ENCODE results near the gene IFNK. TPM values are rescaled to one million over a fixed set of nuclear protein-coding genes. Genes with fewer than 3 reads are reported as not detected.
A peak's percentile ranks its signal among the peaks of the same experiment; 100 is the strongest.

IFNK gene
- polyA plus RNA-seq, 1 donor (not counting 4 experiments of a cell fraction or from before 2014, with no cell fraction given), result 29.2 TPM

GRCh38 chr9:27503623-27504022 lies 20.5 kb upstream of the IFNK start:
- Histone ChIP-seq H3K79me2 (ENCODE audit: control insufficient read depth, insufficient read depth, low read length) (peaks cover 46% of the 10 kb centered on the region), H3K36me3 (ENCODE audit: control insufficient read depth in 2 of 2, extremely low read depth in 1 of 2, insufficient read depth in 2 of 2, low read length in 2 of 2) (peaks cover 0 to 15% of the 10 kb centered on the region in 2 experiments), H3K4me3 (ENCODE audit: control insufficient read depth in 2 of 3, extremely low read depth in 1 of 3, insufficient read depth in 2 of 3, low read depth in 1 of 3, low read length in 3 of 3) (no peak overlapping the region), H3K27ac (ENCODE audit: control insufficient read depth, insufficient read depth, low read length) (no peak overlapping the region), H3K4me2 (ENCODE audit: control insufficient read depth, extremely low read depth, insufficient read depth, low read depth, low read length) (no peak overlapping the region), H3K27me3 (ENCODE audit: control insufficient read depth, extremely low read depth, insufficient read depth, low read length) (no peaks in the 10 kb centered on the region), H3K9me1 (ENCODE audit: control insufficient read depth, extremely low read depth, insufficient read depth, low read length) (no peaks in the 10 kb centered on the region), H2AFZ (ENCODE audit: control insufficient read depth, low read length) (no peak overlapping the region), H3K9me3 (ENCODE audit: control insufficient read depth, low read depth, low read length) (no peaks in the 10 kb centered on the region), H4K20me1 (ENCODE audit: control insufficient read depth, extremely low read depth, insufficient read depth, low read length) (no peaks in the 10 kb centered on the region), H3K9ac (ENCODE audit: control insufficient read depth, extremely low read depth, insufficient read depth, low read length) (no peak overlapping the region), H3K4me1 (ENCODE audit: control insufficient read depth, extremely low read depth, insufficient read depth, low read length) (peaks cover 49% of the 10 kb centered on the region)
- dilution Hi-C loops (cut with MboI; ENCODE audit: extremely low pct_ligation_motif_present, low sequenced_read_pairs), result no loop called here
- DNase-seq (ENCODE audit: low read depth, low spot score), result no peak
- FAIRE-seq, result no peak
- no peak for TF ChIP-seq CTCF (optimal IDR thresholded peaks at IDR 0.05 in 1 of 3, IDR thresholded peaks at IDR 0.05 in 1 of 3, conservative IDR thresholded peaks at IDR 0.05 in 1 of 3; ENCODE audit: extremely low read depth in 1 of 3, insufficient read depth in 2 of 3, low read length in 3 of 3)
- TF ChIP-seq EZH2 (IDR thresholded peaks at IDR 0.05; ENCODE audit: low read length), result no peak

- Histone ChIP-seq H3K4me2 (ENCODE audit: control insufficient read depth, extremely low read depth, insufficient read depth, low read depth, low read length) (no peak overlapping the region), H3K9me1 (ENCODE audit: control insufficient read depth, extremely low read depth, insufficient read depth, low read length) (no peaks in the 10 kb centered on the region), H4K20me1 (ENCODE audit: control insufficient read depth, extremely low read depth, insufficient read depth, low read length) (no peaks in the 10 kb centered on the region), H3K9me3 (ENCODE audit: control insufficient read depth, low read depth, low read length) (no peaks in the 10 kb centered on the region), H3K36me3 (ENCODE audit: control insufficient read depth in 2 of 2, extremely low read depth in 1 of 2, insufficient read depth in 2 of 2, low read length in 2 of 2) (peaks cover 0 to 15% of the 10 kb centered on the region in 2 experiments), H3K9ac (ENCODE audit: control insufficient read depth, extremely low read depth, insufficient read depth, low read length) (no peak overlapping the region), H2AFZ (ENCODE audit: control insufficient read depth, low read length) (no peak overlapping the region), H3K79me2 (ENCODE audit: control insufficient read depth, insufficient read depth, low read length) (peaks cover 52% of the 10 kb centered on the region), H3K4me3 (ENCODE audit: control insufficient read depth in 2 of 3, extremely low read depth in 1 of 3, insufficient read depth in 2 of 3, low read depth in 1 of 3, low read length in 3 of 3) (no peak overlapping the region), H3K27me3 (ENCODE audit: control insufficient read depth, extremely low read depth, insufficient read depth, low read length) (no peaks in the 10 kb centered on the region), H3K4me1 (ENCODE audit: control insufficient read depth, extremely low read depth, insufficient read depth, low read length) (peaks cover 42% of the 10 kb centered on the region), H3K27ac (ENCODE audit: control insufficient read depth, insufficient read depth, low read length) (no peak overlapping the region)
- dilution Hi-C loops (cut with MboI; ENCODE audit: extremely low pct_ligation_motif_present, low sequenced_read_pairs), result no loop called here
- no peak for FAIRE-seq
- no peak for DNase-seq (ENCODE audit: low read depth, low spot score)
- TF ChIP-seq EZH2 (IDR thresholded peaks at IDR 0.05; ENCODE audit: low read length), result no peak
Measured at GRCh38 chr9:27504259-27504658, 19.8 kb upstream of the IFNK start.

- Histone ChIP-seq H3K79me2 (ENCODE audit: control insufficient read depth, insufficient read depth, low read length) (peaks cover 50% of the 10 kb centered on the region), H3K27ac (ENCODE audit: control insufficient read depth, insufficient read depth, low read length) (peak overlapping the region; percentile 81), H3K4me1 (ENCODE audit: control insufficient read depth, extremely low read depth, insufficient read depth, low read length) (peaks cover 34% of the 10 kb centered on the region), H3K4me2 (ENCODE audit: control insufficient read depth, extremely low read depth, insufficient read depth, low read depth, low read length) (peak overlapping the region; percentile 77), H3K9me3 (ENCODE audit: control insufficient read depth, low read depth, low read length) (no peaks in the 10 kb centered on the region), H4K20me1 (ENCODE audit: control insufficient read depth, extremely low read depth, insufficient read depth, low read length) (no peaks in the 10 kb centered on the region), H3K4me3 (ENCODE audit: control insufficient read depth in 2 of 3, extremely low read depth in 1 of 3, insufficient read depth in 2 of 3, low read depth in 1 of 3, low read length in 3 of 3) (peak overlapping the region in 2 of 3 experiments; percentile 12 to 54), H3K27me3 (ENCODE audit: control insufficient read depth, extremely low read depth, insufficient read depth, low read length) (no peaks in the 10 kb centered on the region), H3K9me1 (ENCODE audit: control insufficient read depth, extremely low read depth, insufficient read depth, low read length) (no peaks in the 10 kb centered on the region), H3K9ac (ENCODE audit: control insufficient read depth, extremely low read depth, insufficient read depth, low read length) (peak overlapping the region; percentile 51), H2AFZ (ENCODE audit: control insufficient read depth, low read length) (peak overlapping the region; percentile 10), H3K36me3 (ENCODE audit: control insufficient read depth in 2 of 2, extremely low read depth in 1 of 2, insufficient read depth in 2 of 2, low read length in 2 of 2) (peaks cover 0 to 15% of the 10 kb centered on the region in 2 experiments)
- dilution Hi-C loops (cut with MboI; ENCODE audit: extremely low pct_ligation_motif_present, low sequenced_read_pairs), result no loop called here
- DNase-seq (ENCODE audit: low read depth, low spot score) (no peak), FAIRE-seq (peak; percentile 95)
- TF ChIP-seq CTCF (optimal IDR thresholded peaks at IDR 0.05 in 1 of 3, IDR thresholded peaks at IDR 0.05 in 1 of 3, conservative IDR thresholded peaks at IDR 0.05 in 1 of 3; ENCODE audit: extremely low read depth in 1 of 3, insufficient read depth in 2 of 3, low read length in 3 of 3), result no peak
Measured at GRCh38 chr9:27505744-27506161, 18.3 kb upstream of the IFNK start.
